BE2C (cell line): ENCODE data around the gene PDE2A.

Experiments used
- DNase-seq: peaks from one replicate; pipeline ENCODE4 v3.0.0-alpha.2; 2020
- H3K27me3 ChIP-seq: fragments of 250-450 bp; sonication (Bioruptor Pico); 2 replicates; pipeline ENCODE4 v1.5.1; 2020; ENCODE audit warnings: mild to moderate bottlenecking
- H3K36me3 ChIP-seq: fragments of 250-450 bp; sonication (Bioruptor Pico); 2 replicates; pipeline ENCODE4 v1.5.1; 2020; ENCODE audit warnings: mild to moderate bottlenecking
- H3K4me1 ChIP-seq: fragments of 250-450 bp; sonication (Bioruptor Pico); 2 replicates; pipeline ENCODE4 v1.5.1; 2020
- H3K4me3 ChIP-seq: 2 replicates; pipeline ENCODE4 v1.5.1; 2011; ENCODE audit warnings: low read depth, low read length
- H3K9me3 ChIP-seq: fragments of 250-450 bp; sonication (Bioruptor Pico); 2 replicates; pipeline ENCODE4 v1.5.1; 2020
- CTCF ChIP-seq: IDR thresholded peaks from 2 replicates; pipeline ENCODE4 v1.5.1; 2012; ENCODE audit warnings: mild to moderate bottlenecking, low read depth, low read length

The PDE2A gene

GRCh38 chr11:72594493-72595291, 79.5 kb downstream of the PDE2A start:
- peaks cover 3% of the 10 kb centered on the region; the same call in 1 of the 2 replicates for H3K4me1 ChIP-seq
- no peak for DNase-seq
- no peaks in the 10 kb centered on the region for H3K9me3 ChIP-seq
- peaks cover 24% of the 10 kb centered on the region for H3K36me3 ChIP-seq
- TF ChIP-seq CTCF: no peak
- H3K27me3 ChIP-seq: no peaks in the 10 kb centered on the region
- no peak overlapping the region for H3K4me3 ChIP-seq

GRCh38 chr11:72592698-72593495, 81.3 kb downstream of the PDE2A start:
- Histone ChIP-seq H3K27me3 (no peaks in the 10 kb centered on the region), H3K9me3 (no peaks in the 10 kb centered on the region), H3K4me3 (no peak overlapping the region), H3K4me1 (peaks cover 3% of the 10 kb centered on the region; the same call in 1 of the 2 replicates), H3K36me3 (peaks cover 22% of the 10 kb centered on the region)
- no peak for TF ChIP-seq CTCF
- DNase-seq: no peak

GRCh38 chr11:72591785-72592502, 82.3 kb downstream of the PDE2A start:
- no peaks in the 10 kb centered on the region for H3K9me3 ChIP-seq
- peaks cover 3% of the 10 kb centered on the region; the same call in 1 of the 2 replicates for H3K4me1 ChIP-seq
- peaks cover 22% of the 10 kb centered on the region for H3K36me3 ChIP-seq
- DNase-seq: no peak
- H3K4me3 ChIP-seq: no peak overlapping the region
- no peaks in the 10 kb centered on the region for H3K27me3 ChIP-seq
- no peak for TF ChIP-seq CTCF

- Histone ChIP-seq H3K9me3 (no peaks in the 10 kb centered on the region), H3K4me3 (no peak overlapping the region), H3K4me1 (peaks cover 3% of the 10 kb centered on the region; the same call in 1 of the 2 replicates), H3K27me3 (no peaks in the 10 kb centered on the region), H3K36me3 (peaks cover 26% of the 10 kb centered on the region)
- no peak for TF ChIP-seq CTCF
- no peak for DNase-seq
These were observed 83.2 kb downstream of the PDE2A start for GRCh38 chr11:72591023-72591422.

- Histone ChIP-seq H3K27me3 (no peaks in the 10 kb centered on the region), H3K4me1 (no peaks in the 10 kb centered on the region), H3K9me3 (no peaks in the 10 kb centered on the region), H3K4me3 (no peak overlapping the region), H3K36me3 (peaks cover 31% of the 10 kb centered on the region)
- DNase-seq: peak; percentile 44
- TF ChIP-seq CTCF: peak; percentile 38
These were observed 84.1 kb downstream of the PDE2A start for GRCh38 chr11:72589802-72590761.
